AG04450 (cell line): ENCODE measurements around the gene C14orf39. TPM values are rescaled to one million over a fixed set of nuclear protein-coding genes. Genes with fewer than 3 reads are reported as not detected.
"Not testable (repeated sequence)": the region's sequence is repeated elsewhere in the genome, so short reads cannot be mapped to it uniquely, and the experiment has no call there.

Experiments used
- CTCF ChIA-PET: fragments of 300-600, 350-600 bp; formaldehyde crosslinking; extraction: SDS; loops from one replicate; lab custom pipeline; 2022; ENCODE audit warnings: antibody characterized with exemption, inconsistent platforms; lab: Charles Lee
- POLR2A ChIA-PET: fragments of 350-600 bp; formaldehyde crosslinking; extraction: SDS; loops from one replicate; lab custom pipeline; 2021; ENCODE audit warnings: antibody characterized with exemption, inconsistent platforms; lab: Yijun Ruan, JAX
- DNase-seq: peaks from one replicate; pipeline ENCODE4 v3.0.0-alpha.2; 2011; ENCODE audit warnings: low read depth, low spot score
- H3K27ac ChIP-seq: one replicate; pipeline ENCODE4 v1.5.1; 2012; ENCODE audit warnings: low read depth, low read length, control low read depth
- H3K27me3 ChIP-seq: one replicate; pipeline ENCODE4 v1.6.0; 2012; ENCODE audit warnings: low read length; ENCODE audit not compliant: control insufficient read depth, insufficient read depth
- H3K4me3 ChIP-seq: 2 replicates; pipeline ENCODE4 v1.5.1; 2011; ENCODE audit warnings: mild to moderate bottlenecking, low read depth, low read length, control low read depth
- H3K9me3 ChIP-seq: 2 replicates; pipeline ENCODE4 v1.5.1; 2012; ENCODE audit warnings: low read length; ENCODE audit not compliant: control insufficient read depth, insufficient read depth
- CTCF ChIP-seq: IDR thresholded peaks from 2 replicates; pipeline ENCODE4 v1.5.1; 2011; ENCODE audit warnings: low read depth, low read length, control low read depth, inconsistent platforms
- polyA plus RNA-seq: library from polyadenylated mRNA; depleted of rRNA; stranded (reverse); fragments of >200 nt; gene quantifications from 2 replicates; pipeline ENCODE4 v1.2.3, GENCODE V29; 2011

C14orf39 gene
- polyA plus RNA-seq, 1 experiment, result 0.22 TPM

GRCh38 chr14:60482743-60483142, 3.1 kb downstream of the C14orf39 start:
- H3K27ac ChIP-seq, result no peak overlapping the region
- peaks cover 24% of the 10 kb centered on the region for H3K27me3 ChIP-seq
- no peak for TF ChIP-seq CTCF
- ChIA-PET POLR2A (no interaction called here), CTCF (no interaction called here)
- DNase-seq, result no peak
- H3K4me3 ChIP-seq, result no peak overlapping the region
- H3K9me3 ChIP-seq, result peaks cover 6% of the 10 kb centered on the region; the same call in 1 of the 2 replicates

- DNase-seq, H3K27ac ChIP-seq, POLR2A ChIA-PET, CTCF ChIA-PET, H3K9me3 ChIP-seq, H3K4me3 ChIP-seq, H3K27me3 ChIP-seq: not testable (repeated sequence)
These were observed 5.6 kb downstream of the C14orf39 start for GRCh38 chr14:60480248-60480647.

- no peak for DNase-seq
- ChIA-PET CTCF (interaction anchor here (1.3 kb wide), 1 partner anchor 124 kb away, joined by 5 read pairs; no protein-coding TSS in a partner anchor), POLR2A (no interaction called here)
- Histone ChIP-seq H3K27me3 (no peaks in the 10 kb centered on the region), H3K4me3 (no peak overlapping the region), H3K9me3 (no peaks in the 10 kb centered on the region), H3K27ac (no peak overlapping the region)
- TF ChIP-seq CTCF, result no peak
These were observed 30.0 kb downstream of the C14orf39 start for GRCh38 chr14:60455875-60456274.

- Histone ChIP-seq H3K9me3 (no peaks in the 10 kb centered on the region; the same call in 1 of the 2 replicates), H3K4me3 (no peak overlapping the region), H3K27ac (no peak overlapping the region), H3K27me3 (no peaks in the 10 kb centered on the region)
- ChIA-PET CTCF (no interaction called here), POLR2A (no interaction called here)
- TF ChIP-seq CTCF, result no peak
- DNase-seq, result no peak
These were observed 55.6 kb downstream of the C14orf39 start for GRCh38 chr14:60430276-60430675.

GRCh38 chr14:60420050-60420449, 65.8 kb downstream of the C14orf39 start:
- Histone ChIP-seq H3K9me3 (no peaks in the 10 kb centered on the region), H3K27me3 (no peaks in the 10 kb centered on the region), H3K4me3 (no peak overlapping the region), H3K27ac (no peak overlapping the region)
- POLR2A ChIA-PET, result no interaction called here
- CTCF ChIA-PET, result no interaction called here
- DNase-seq, result no peak
- TF ChIP-seq CTCF, result no peak

GRCh38 chr14:60397550-60397949, 88.3 kb downstream of the C14orf39 start:
- H3K9me3 ChIP-seq, POLR2A ChIA-PET, DNase-seq, H3K27ac ChIP-seq, H3K27me3 ChIP-seq, H3K4me3 ChIP-seq: not testable (repeated sequence)
- CTCF ChIA-PET, result interaction anchor here (1.9 kb wide), 1 partner anchor 47 kb away, joined by 6 read pairs; no protein-coding TSS in a partner anchor
